Mucosa of rectum (tissue), 2 donors: ENCODE results near the gene FLT3LG.
A peak's percentile ranks its signal among the peaks of the same experiment; 100 is the strongest.

Experiments used
- H3K27ac ChIP-seq, 2 donors: one replicate each; pipeline ENCODE4 v1.7.0; 2013; ENCODE audit warnings: inconsistent platforms in 2 of 2, low read depth in 2 of 2, low read length in 2 of 2
- H3K27me3 ChIP-seq, 2 donors: one replicate each; pipeline ENCODE4 v1.7.0; 2013; ENCODE audit warnings: low read length in 2 of 2; ENCODE audit not compliant: control insufficient read depth in 2 of 2, insufficient read depth in 2 of 2
- H3K36me3 ChIP-seq, 2 donors: one replicate each; pipeline ENCODE4 v1.7.0; 2013; ENCODE audit warnings: low read length in 2 of 2; ENCODE audit not compliant: control insufficient read depth in 2 of 2, insufficient read depth in 2 of 2
- H3K4me1 ChIP-seq, 2 donors: one replicate each; pipeline ENCODE4 v1.7.0; 2013; ENCODE audit warnings: low read length in 2 of 2, mild to moderate bottlenecking in 1 of 2; ENCODE audit not compliant: control insufficient read depth in 2 of 2, insufficient read depth in 2 of 2
- H3K4me3 ChIP-seq, 2 donors: one replicate each; pipeline ENCODE4 v1.7.0; 2013; ENCODE audit warnings: low read length in 2 of 2
- H3K9ac ChIP-seq, 2 donors: one replicate each; pipeline ENCODE4 v1.7.0; 2013; ENCODE audit warnings: low read length in 2 of 2, low read depth in 1 of 2, mild to moderate bottlenecking in 1 of 2
- H3K9me3 ChIP-seq, 2 donors: one replicate each; pipeline ENCODE4 v1.7.0; 2013; ENCODE audit warnings: low read length in 2 of 2; ENCODE audit not compliant: control insufficient read depth in 2 of 2
- donor health status: healthy.
- donor health status: Normal muscosa, but diverticular disease.

The FLT3LG gene, protein sequence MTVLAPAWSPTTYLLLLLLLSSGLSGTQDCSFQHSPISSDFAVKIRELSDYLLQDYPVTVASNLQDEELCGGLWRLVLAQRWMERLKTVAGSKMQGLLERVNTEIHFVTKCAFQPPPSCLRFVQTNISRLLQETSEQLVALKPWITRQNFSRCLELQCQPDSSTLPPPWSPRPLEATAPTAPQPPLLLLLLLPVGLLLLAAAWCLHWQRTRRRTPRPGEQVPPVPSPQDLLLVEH

DNA sequence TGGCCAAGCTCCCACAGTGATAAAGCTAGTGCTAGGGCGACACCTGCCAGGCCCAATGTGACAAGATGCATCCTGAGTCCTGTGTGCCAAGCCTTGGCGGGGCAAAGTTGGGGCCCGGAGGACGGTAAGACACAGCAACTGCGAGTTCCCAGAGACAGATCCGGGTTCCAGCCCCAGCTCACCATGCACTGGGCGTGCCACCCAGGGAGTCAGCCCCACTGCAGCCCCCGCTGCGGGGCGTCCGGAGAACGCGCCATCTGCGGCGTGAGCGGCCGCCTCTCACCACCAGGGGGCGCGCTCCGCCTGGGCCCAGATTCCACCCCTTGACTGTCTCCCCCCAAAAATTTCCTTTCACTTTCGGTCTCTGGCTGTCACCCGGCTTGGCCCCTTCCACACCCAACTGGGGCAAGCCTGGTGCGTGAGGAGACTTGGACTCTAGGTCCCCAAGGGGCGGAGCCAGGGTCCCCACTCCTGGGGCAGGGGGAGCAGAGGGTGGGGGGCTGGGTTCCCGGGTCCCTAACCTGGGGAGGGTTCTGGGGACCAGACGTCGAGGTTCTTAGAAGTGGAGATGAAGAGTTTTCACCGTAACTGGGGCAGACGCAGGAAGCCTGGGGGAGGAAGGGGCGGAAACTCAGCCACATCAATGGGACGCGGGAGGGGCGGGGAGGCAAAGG lies at the start of gene FLT3LG:
TSS of gene FLT3LG (plus strand) at position 348 of the 674 bp plus-strand sequence. CDS start 425 bp downstream, outside the sequence.
- Histone ChIP-seq H3K27me3 (no peaks in the 10 kb centered on the region), H3K4me1 (peaks cover 9 to 10% of the 10 kb centered on the region in 2 donors), H3K9ac (peak within 1 kb of the TSS; percentile 60 to 69), H3K36me3 (peaks cover 0 to 3% of the 10 kb centered on the region in 2 donors), H3K9me3 (no peaks in the 10 kb centered on the region), H3K4me3 (peak within 1 kb of the TSS; percentile 76 to 78), H3K27ac (peak within 1 kb of the TSS; percentile 69 to 85)

DNA sequence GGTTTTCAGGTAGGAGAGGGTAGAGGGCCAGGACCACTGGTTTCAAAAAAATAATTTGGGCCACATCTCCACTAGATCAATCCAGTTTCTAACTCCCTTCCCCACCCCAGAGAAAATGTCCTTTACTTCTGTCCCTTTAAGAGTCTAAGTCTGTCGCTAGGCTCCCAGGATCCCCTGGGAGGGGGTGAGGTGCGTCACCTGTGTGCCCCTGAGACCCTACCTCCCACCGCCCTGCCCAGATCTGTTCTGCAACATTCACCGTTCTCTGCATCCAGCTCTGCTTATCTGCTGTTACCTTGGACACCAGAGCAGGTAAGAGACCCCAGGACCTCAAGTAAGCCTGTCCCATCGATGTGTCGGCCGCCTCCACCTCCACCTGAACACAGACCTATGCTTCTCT lies 48.8 kb upstream of the FLT3LG start, which contains the start of gene GFY:
TSS of gene GFY (plus strand) at position 211 of the 400 bp plus-strand sequence. CDS start 1,043 bp downstream, outside the sequence.
- Histone ChIP-seq H3K36me3 (no peaks in the 10 kb centered on the region), H3K9me3 (no peaks in the 10 kb centered on the region), H3K27ac (no peak within 1 kb of the TSS), H3K4me1 (peaks cover 5 to 7% of the 10 kb centered on the region in 2 donors), H3K27me3 (peaks cover 69 to 80% of the 10 kb centered on the region in 2 donors), H3K9ac (no peak within 1 kb of the TSS), H3K4me3 (no peak within 1 kb of the TSS)

DNA sequence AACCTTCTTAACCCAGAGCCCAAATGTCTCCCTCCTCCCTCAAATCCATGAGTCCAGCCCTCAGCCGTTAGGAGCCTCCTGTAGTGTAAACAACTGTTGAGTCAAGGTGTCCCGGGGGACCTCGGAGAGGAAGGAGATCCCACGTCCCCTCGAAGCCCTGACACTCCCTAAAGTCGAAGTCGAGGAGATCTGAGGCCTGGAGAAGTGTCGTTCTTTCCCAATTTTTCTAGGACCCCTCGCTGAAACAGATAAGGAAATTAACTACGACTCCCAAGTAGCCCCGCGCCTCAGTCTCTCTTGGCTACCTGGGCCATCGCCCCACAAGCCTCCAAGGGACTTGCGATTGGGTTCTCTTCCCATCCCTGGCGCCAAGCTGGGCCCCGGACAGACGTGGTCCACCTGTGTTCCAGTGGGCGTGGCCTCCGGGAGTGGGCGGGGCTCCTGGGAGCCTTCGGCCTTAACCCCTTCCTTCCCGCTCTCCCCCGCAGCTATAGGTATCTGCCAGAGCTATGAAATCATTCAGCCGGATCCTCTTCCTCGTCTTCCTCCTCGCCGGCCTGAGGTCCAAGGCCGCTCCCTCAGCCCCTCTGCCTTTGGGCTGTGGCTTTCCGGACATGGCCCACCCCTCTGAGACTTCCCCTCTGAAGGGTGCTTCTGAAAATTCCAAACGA lies 48.0 kb upstream of the FLT3LG start:
- no peak overlapping the region for H3K4me3 ChIP-seq
- no peaks in the 10 kb centered on the region for H3K36me3 ChIP-seq
- no peak overlapping the region for H3K9ac ChIP-seq
- H3K27ac ChIP-seq, result no peak overlapping the region
- H3K27me3 ChIP-seq, result peaks cover 74 to 79% of the 10 kb centered on the region in 2 donors
- no peaks in the 10 kb centered on the region for H3K9me3 ChIP-seq
- peaks cover 5 to 7% of the 10 kb centered on the region in 2 donors for H3K4me1 ChIP-seq

DNA sequence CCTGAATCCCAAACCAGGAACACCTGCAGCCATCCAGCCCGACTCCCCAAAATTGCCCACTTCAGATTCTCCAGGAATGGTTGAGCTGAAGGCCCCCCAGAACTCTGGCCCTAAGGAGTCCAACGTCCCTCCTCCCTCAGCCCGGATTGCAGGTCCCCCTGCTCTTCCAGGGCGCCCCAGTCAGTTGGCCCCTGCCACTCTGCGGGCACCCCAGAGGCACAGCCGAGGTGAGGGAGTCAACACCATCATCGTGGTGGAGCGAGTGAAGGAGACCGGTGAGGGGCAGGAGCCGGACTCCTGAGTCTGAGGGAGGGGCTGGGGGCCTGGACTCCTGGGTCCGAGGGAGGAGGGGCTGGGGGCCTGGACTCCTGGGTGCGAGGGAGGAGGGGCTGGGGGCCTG lies 46.7 kb upstream of the FLT3LG start:
- H3K27me3 ChIP-seq, result peaks cover 68 to 77% of the 10 kb centered on the region in 2 donors
- H3K36me3 ChIP-seq, result no peaks in the 10 kb centered on the region
- no peak overlapping the region for H3K27ac ChIP-seq
- H3K9ac ChIP-seq, result no peak overlapping the region
- H3K4me1 ChIP-seq, result peaks cover 6 to 7% of the 10 kb centered on the region in 2 donors
- no peaks in the 10 kb centered on the region for H3K9me3 ChIP-seq
- no peak overlapping the region for H3K4me3 ChIP-seq

DNA sequence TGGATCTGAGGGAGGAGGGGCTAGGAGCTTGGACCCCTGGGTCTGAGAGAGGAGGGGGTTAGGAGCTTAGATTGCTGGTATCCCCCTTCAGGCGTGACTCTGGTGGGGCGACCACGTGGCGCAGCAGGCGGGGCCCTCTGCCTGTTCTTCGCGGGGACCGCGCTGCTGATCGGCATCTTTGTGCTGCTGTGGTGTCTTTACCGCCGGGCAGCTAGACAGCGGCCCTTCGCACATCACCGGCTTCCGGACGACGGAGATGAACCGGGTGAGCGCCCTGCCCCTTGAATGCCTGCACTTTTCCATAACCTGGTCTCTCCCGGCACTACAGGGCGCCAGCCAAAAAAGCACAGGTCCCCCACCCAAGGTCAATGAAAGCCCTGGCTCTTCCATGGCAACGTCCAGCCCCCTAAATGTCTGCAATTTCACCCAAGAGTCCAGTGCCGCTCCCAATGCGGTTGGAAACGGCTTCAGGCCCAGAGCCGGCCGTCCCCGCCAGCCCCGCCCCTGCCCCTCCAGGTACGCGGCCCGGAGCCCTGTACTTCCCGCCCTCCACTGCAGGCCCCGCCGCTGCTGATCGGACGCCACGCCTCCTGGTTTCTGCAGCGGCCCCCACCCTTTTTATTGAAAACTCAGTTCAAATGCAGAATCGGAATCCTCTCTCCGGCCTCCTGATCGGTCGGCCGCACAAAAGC lies 46.0 kb upstream of the FLT3LG start:
- H3K27me3 ChIP-seq, result peaks cover 68 to 77% of the 10 kb centered on the region in 2 donors
- H3K4me3 ChIP-seq, result peak overlapping the region; percentile 9 to 20
- no peaks in the 10 kb centered on the region for H3K9me3 ChIP-seq
- H3K36me3 ChIP-seq, result no peaks in the 10 kb centered on the region
- H3K9ac ChIP-seq, result no peak overlapping the region
- peaks cover 3 to 7% of the 10 kb centered on the region in 2 donors for H3K4me1 ChIP-seq
- no peak overlapping the region for H3K27ac ChIP-seq

DNA sequence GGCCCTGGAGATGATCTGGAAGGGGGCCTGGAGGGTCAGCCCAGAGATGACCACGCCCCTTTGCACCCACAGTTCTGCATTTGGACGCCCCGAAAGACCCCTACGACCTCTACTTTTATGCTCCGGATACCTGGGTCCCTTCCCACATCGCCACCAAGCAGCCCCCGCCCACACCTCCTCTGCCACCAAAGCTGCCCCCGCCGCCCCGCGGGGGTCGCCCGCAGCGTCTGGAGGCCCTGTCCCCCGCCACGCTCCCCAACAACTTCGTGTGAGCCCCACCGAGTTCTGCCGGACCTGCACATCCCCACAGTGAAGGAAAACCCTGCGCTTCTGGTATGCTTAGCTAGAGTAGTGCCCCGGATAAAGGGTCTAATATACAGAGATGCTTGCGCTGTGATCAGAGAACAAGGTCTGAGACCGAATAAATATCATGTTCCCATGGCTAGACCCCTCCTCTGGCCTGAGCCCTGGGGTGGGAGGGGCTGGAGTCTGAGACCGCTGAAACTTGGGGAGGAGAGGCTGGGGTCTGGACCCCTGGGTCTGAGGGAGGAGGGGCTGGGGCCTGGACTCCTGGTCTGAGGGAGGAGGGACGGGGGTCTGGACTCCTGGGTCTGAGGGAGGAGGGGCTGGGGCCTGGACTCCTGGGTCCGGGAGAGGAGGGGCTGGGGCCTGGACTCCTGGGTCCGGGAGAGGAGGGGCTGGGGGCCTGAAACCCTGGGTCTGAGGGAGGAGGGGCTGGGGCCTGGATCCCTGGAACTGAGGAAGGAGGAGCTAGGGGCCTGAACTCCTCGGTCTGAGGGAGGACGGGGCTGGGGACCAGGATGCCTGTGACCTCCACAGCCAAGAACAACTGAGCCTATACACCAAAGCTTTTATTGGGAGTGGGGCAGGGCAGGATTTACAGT lies 45.2 kb upstream of the FLT3LG start:
- H3K27ac ChIP-seq, result no peak overlapping the region
- no peaks in the 10 kb centered on the region for H3K9me3 ChIP-seq
- no peak overlapping the region for H3K4me3 ChIP-seq
- peaks cover 67 to 77% of the 10 kb centered on the region in 2 donors for H3K27me3 ChIP-seq
- H3K9ac ChIP-seq, result no peak overlapping the region
- H3K4me1 ChIP-seq, result peaks cover 3 to 7% of the 10 kb centered on the region in 2 donors
- no peaks in the 10 kb centered on the region for H3K36me3 ChIP-seq

DNA sequence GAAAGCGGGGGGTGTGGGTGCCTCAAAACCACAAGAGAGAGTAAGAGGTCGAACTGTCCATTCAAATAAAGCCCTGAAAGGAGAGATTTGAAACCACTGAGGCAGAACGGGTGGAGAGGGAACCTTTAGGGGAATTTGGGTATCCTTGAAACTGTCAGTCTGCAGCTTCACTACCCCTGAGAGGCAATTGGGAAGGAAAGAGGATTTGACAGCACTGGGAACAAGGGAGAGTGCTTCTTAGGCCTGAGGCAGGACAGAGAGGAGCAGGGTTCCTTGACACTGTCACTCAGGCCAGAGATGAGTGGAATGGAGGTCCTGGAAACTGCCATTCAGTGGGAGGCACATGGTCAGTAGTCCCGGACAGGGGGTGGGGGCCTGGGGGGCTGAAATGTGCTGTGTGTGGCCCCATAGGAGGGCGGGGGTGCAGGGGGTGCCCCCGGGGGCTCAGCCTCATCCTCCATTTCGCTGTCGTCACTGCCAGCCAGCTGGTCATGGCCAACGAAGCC lies 43.8 kb upstream of the FLT3LG start:
- Histone ChIP-seq H3K9me3 (no peaks in the 10 kb centered on the region), H3K9ac (no peak overlapping the region), H3K27ac (no peak overlapping the region), H3K27me3 (peaks cover 68 to 73% of the 10 kb centered on the region in 2 donors), H3K4me1 (peaks cover 3 to 7% of the 10 kb centered on the region in 2 donors), H3K36me3 (no peaks in the 10 kb centered on the region), H3K4me3 (no peak overlapping the region)

DNA sequence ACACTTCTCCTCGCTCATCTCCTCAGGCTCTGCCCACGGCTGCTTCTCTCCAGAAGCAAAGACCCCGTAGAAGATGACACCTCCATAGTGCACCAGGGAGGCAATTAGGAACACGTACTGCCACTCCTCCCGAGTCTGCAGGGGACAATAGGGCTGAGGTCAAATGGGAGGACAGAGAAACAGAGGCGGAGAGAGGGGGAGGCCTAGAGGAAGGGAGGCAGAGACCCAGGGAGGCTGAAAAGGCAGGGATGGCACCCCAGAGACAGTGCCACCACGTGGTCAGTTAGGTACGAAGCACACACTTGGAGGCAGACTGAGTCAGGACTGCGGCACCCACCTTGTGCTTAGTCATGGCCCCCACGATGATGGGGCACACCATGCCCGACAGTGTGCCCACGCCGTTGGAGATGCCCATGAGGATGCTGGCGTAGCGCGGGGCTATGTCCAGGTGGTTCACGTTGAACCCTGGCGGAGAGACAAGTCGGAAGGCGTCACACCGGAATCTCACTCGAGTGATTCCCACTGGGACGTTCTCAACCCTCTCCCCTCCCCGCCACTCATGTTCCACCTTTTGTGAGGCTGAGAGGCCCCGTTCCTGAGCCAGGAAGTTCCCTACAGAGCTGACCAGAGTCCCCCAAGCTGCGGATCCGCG lies 43.2 kb upstream of the FLT3LG start:
- Histone ChIP-seq H3K36me3 (no peaks in the 10 kb centered on the region), H3K4me1 (peaks cover 3 to 7% of the 10 kb centered on the region in 2 donors), H3K27me3 (peaks cover 62 to 73% of the 10 kb centered on the region in 2 donors), H3K9me3 (no peaks in the 10 kb centered on the region), H3K27ac (no peak overlapping the region), H3K4me3 (no peak overlapping the region), H3K9ac (no peak overlapping the region)
